BJ (cell line): ENCODE results near the gene CHST9. TPM values are rescaled to one million over a fixed set of nuclear protein-coding genes. Genes with fewer than 3 reads are reported as not detected.

ENCODE experiments used
- CTCF ChIA-PET: fragments of 350-600 bp; formaldehyde crosslinking; extraction: SDS; loops from one replicate; lab custom pipeline; 2021; ENCODE audit warnings: antibody characterized with exemption, inconsistent platforms; lab: Yijun Ruan, JAX
- POLR2A ChIA-PET: fragments of 300-600 bp; sonication (Branson Sonifier 250); formaldehyde crosslinking; extraction: SDS; loops from one replicate; lab custom pipeline; 2021; ENCODE audit warnings: antibody characterized with exemption; lab: Charles Lee
- DNase-seq: peaks from one replicate; pipeline ENCODE4 v3.0.0-alpha.2; 2011; ENCODE audit warnings: low read depth
- H3K27me3 ChIP-seq: 2 replicates; pipeline ENCODE4 v1.6.0; 2011; ENCODE audit warnings: low read length; ENCODE audit not compliant: control insufficient read depth, insufficient read depth
- H3K36me3 ChIP-seq: 2 replicates; pipeline ENCODE4 v1.5.1; 2011; ENCODE audit warnings: low read length; ENCODE audit not compliant: control insufficient read depth, insufficient read depth
- H3K4me3 ChIP-seq: 2 replicates; pipeline ENCODE4 v1.5.1; 2011; ENCODE audit warnings: low read depth, mild to moderate bottlenecking, control low read depth, low read length
- polyA plus RNA-seq: library from polyadenylated mRNA; depleted of rRNA; stranded (reverse); fragments of >200 nt; gene quantifications from 2 replicates; pipeline ENCODE4 v1.2.3, GENCODE V29; 2011
- TF ChIP-seq, protein P1 (sequence below): IDR thresholded peaks from 2 replicates; pipeline ENCODE4 v1.5.1; 2011; ENCODE audit warnings: low read depth, mild to moderate bottlenecking, control low read depth, inconsistent platforms, low read length, moderate library complexity; ENCODE audit not compliant: insufficient read depth

The CHST9 gene
- polyA plus RNA-seq, 1 experiment: not detected

DNA sequence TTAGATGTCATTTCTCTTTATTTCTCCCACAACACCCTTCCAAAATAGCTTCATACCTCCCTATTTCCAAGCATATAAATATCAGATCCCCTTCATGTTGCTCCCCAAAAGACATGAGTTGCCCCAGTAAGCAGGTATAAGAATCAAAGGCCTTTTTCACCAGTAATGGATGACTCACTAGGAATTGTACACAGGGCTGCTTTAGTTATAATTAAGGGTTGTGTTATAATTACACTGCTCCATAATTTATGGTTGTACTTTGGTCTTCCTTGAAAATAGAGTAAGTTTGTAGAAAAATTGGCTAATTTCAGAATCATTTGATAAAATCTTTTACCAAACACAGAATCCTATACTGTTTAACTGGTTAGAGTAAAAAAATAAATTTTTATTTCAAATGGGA, 310.8 kb downstream of the CHST9 start:
- ChIA-PET CTCF (no interaction called here), POLR2A (no interaction called here)
- Histone ChIP-seq H3K27me3 (no peaks in the 10 kb centered on the region), H3K36me3 (no peaks in the 10 kb centered on the region), H3K4me3 (no peak overlapping the region)
- no peak for DNase-seq
- TF ChIP-seq, protein P1, sequence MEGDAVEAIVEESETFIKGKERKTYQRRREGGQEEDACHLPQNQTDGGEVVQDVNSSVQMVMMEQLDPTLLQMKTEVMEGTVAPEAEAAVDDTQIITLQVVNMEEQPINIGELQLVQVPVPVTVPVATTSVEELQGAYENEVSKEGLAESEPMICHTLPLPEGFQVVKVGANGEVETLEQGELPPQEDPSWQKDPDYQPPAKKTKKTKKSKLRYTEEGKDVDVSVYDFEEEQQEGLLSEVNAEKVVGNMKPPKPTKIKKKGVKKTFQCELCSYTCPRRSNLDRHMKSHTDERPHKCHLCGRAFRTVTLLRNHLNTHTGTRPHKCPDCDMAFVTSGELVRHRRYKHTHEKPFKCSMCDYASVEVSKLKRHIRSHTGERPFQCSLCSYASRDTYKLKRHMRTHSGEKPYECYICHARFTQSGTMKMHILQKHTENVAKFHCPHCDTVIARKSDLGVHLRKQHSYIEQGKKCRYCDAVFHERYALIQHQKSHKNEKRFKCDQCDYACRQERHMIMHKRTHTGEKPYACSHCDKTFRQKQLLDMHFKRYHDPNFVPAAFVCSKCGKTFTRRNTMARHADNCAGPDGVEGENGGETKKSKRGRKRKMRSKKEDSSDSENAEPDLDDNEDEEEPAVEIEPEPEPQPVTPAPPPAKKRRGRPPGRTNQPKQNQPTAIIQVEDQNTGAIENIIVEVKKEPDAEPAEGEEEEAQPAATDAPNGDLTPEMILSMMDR: no peak

DNA sequence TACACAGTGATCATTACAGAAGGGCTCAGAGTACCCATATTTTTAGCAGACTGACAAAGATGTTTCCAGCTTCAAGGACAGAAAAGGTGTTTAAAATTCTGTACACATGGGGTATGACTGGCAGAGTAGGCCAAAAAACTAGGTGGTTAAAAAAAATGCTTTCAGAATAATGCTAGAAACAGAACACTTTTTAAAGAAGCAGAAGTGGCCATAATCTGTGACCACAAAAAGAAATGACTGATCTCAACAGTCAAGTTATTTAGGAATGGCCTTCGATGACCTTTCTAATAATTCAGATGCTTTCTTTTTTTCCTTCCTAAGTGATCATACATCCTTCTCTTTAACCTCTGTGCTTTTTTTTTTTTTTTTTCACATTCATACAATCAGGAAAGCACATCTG, 315.5 kb downstream of the CHST9 start:
- DNase-seq: no peak
- Histone ChIP-seq H3K4me3 (no peak overlapping the region), H3K27me3 (no peaks in the 10 kb centered on the region), H3K36me3 (no peaks in the 10 kb centered on the region)
- TF ChIP-seq, protein P1: no peak
- ChIA-PET POLR2A (no interaction called here), CTCF (interaction anchor here (1.0 kb wide), 1 partner anchor 9 kb away, joined by 3 read pairs; no protein-coding TSS in a partner anchor)

DNA sequence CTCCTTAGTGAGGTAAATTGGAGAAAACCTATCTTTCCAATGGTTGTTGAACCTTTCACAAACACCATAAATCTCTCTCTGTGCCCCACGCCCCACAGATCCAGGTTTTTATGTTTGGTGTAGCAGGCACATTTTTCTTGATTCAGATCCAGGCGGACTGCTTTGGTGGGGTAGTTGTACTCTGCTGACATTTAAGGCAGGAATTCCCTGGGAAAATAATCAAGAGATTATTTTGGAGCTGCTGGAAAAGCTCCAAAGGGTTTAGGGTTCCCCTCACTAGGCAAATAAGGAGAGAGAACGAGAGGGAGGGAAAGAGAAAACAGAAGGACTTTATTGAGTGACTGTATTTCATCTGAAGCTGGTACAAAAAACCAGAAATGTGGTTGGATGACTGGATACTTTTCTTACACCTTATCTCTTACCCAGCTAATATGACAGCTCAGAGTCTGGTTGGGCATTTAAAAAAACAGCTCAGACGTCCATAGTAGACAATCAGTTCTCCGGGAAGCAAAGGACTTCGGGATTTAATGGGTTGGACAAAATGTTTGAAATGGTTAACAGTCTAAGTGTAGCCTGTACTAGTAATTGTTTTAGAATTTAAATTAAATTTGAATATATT, 316.0 kb downstream of the CHST9 start:
- DNase-seq: no peak
- TF ChIP-seq, protein P1: no peak
- Histone ChIP-seq H3K27me3 (0 out of 2 replicates have a peak, but pooled peaks cover 1% of the 10 kb centered on the region), H3K36me3 (no peaks in the 10 kb centered on the region), H3K4me3 (no peak overlapping the region)
- POLR2A ChIA-PET: no interaction called here
- CTCF ChIA-PET: interaction anchor here (1.0 kb wide), 1 partner anchor 9 kb away, joined by 3 read pairs; no protein-coding TSS in a partner anchor

DNA sequence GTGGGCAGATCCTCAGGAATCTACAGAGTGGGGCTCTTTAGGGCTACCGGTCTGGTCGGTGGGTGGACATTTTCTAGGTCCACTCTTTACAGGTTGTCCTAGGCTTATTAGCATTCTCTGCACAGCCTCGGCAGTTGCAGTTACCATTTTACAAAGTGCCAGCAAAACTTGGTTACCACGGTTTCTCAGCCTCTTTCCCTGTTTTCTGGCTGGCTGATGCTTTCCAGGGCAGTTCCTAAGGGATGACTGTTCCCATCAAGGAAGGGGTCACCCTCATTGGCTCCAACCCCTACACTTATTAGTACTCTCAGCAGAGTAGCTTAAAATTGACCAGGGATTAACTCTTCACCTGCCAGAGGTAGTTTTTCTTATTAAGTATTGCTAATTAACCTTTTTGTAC, 317.6 kb downstream of the CHST9 start:
- Histone ChIP-seq H3K27me3 (peaks cover 4% of the 10 kb centered on the region; the same call in 1 of the 2 replicates), H3K4me3 (no peak overlapping the region), H3K36me3 (no peaks in the 10 kb centered on the region)
- no peak for DNase-seq
- ChIA-PET POLR2A (no interaction called here), CTCF (interaction anchor here (0.8 kb wide), 1 partner anchor 29 kb away, joined by 3 read pairs; no protein-coding TSS in a partner anchor)
- TF ChIP-seq, protein P1: no peak

DNA sequence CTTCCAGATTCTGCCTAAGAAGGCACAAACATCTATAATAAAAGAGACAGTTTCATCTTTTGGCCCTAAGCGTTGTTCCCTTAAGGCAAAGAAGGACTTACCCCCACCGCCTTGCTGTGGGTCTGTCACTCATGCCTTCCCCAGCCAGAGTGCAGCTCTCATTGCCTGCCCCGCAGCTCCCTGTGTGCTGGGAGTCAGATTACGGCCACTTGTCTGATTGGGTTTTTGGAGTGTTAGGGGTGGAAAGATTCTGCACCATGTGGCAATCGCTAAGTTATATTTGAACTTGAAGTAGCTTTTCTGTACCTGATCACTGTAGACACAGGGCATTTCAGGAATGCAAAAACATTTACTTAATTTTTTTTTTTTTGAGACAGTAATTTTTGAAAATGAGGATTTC, 319.6 kb downstream of the CHST9 start, which contains the start of gene AQP4:
Gene AQP4 (minus strand): TSS at position 151 of the 400 bp plus-strand sequence. CDS start 18 bp downstream, at position 133.
- Histone ChIP-seq H3K36me3 (no peaks in the 10 kb centered on the region), H3K27me3 (peaks cover 4% of the 10 kb centered on the region; the same call in 1 of the 2 replicates), H3K4me3 (no peak within 1 kb of the TSS)
- POLR2A ChIA-PET: no interaction called here
- no peak for DNase-seq
- TF ChIP-seq, protein P1: no peak
- CTCF ChIA-PET: no interaction called here
